ENCODE measurements around the gene DMP1.

Gene DMP1

GRCh38 chr4:87649980-87650379, at the start of gene DMP1:
TSS of gene DMP1 (plus strand) at chr4:87650280. CDS start at chr4:87656493, 6,213 bp downstream.
- DNase-seq, result no peak

GRCh38 chr4:87601361-87601760, 48.7 kb upstream of the DMP1 start:
- DNase-seq, result no peak

GRCh38 chr4:87608229-87608628, 41.9 kb upstream of the DMP1 start, which contains the start of gene DSPP:
TSS of gene DSPP (plus strand) at chr4:87608529. CDS start at chr4:87610909, 2,380 bp downstream.
- no peak for DNase-seq

GRCh38 chr4:87614292-87614890, 35.7 kb upstream of the DMP1 start:
- no peak for DNase-seq

- DNase-seq, result no peak
These were observed 33.8 kb upstream of the DMP1 start for GRCh38 chr4:87616268-87616667.

GRCh38 chr4:87620086-87620485, 30.0 kb upstream of the DMP1 start:
- no peak for DNase-seq

- DNase-seq, result no peak
These were observed 29.6 kb upstream of the DMP1 start for GRCh38 chr4:87620491-87620890.

- no peak for DNase-seq
These were observed 27.8 kb upstream of the DMP1 start for GRCh38 chr4:87622303-87622702.

GRCh38 chr4:87624698-87625097, 25.4 kb upstream of the DMP1 start:
- DNase-seq, result no peak

- no peak for DNase-seq
These were observed 18.4 kb upstream of the DMP1 start for GRCh38 chr4:87631668-87632067.

GRCh38 chr4:87632469-87632868, 17.6 kb upstream of the DMP1 start:
- DNase-seq, result no peak

- DNase-seq, result no peak
These were observed 16.8 kb upstream of the DMP1 start for GRCh38 chr4:87633243-87633642.

- DNase-seq, result no peak
These were observed 5.8 kb upstream of the DMP1 start for GRCh38 chr4:87644286-87644685.

- no peak for DNase-seq
These were observed 858 bp downstream of the DMP1 start for GRCh38 chr4:87650938-87651337.

- no peak for DNase-seq
These were observed 1.9 kb downstream of the DMP1 start for GRCh38 chr4:87651941-87652340.

GRCh38 chr4:87654487-87655044, 4.5 kb downstream of the DMP1 start:
- no peak for DNase-seq

- DNase-seq, result no peak
These were observed 7.4 kb downstream of the DMP1 start for GRCh38 chr4:87657525-87657924.

- no peak for DNase-seq
These were observed 9.3 kb downstream of the DMP1 start for GRCh38 chr4:87659247-87659931.

GRCh38 chr4:87662871-87663270, 12.8 kb downstream of the DMP1 start:
- DNase-seq, result no peak

- DNase-seq, result no peak
These were observed 19.3 kb downstream of the DMP1 start for GRCh38 chr4:87669373-87669772.

GRCh38 chr4:87677731-87678130, 27.7 kb downstream of the DMP1 start:
- no peak for DNase-seq

- peak; percentile 32 for DNase-seq
These were observed 29.5 kb downstream of the DMP1 start for GRCh38 chr4:87679449-87680169.

- DNase-seq, result no peak
These were observed 30.2 kb downstream of the DMP1 start for GRCh38 chr4:87680271-87680670.

GRCh38 chr4:87688316-87688715, 38.2 kb downstream of the DMP1 start:
- no peak for DNase-seq

All from CD4-positive, alpha-beta T cell treated with Interleukin-12 subunit alpha and Interleukin-12 subunit beta, for 1 hour (primary cell).